Testis (tissue), 3 donors: ENCODE data around the gene SARDH. TPM values are rescaled to one million over a fixed set of nuclear protein-coding genes. Genes with fewer than 3 reads are reported as not detected.

ENCODE experiments used
- DNase-seq: peaks from one replicate; pipeline ENCODE4 v3.0.0-alpha.2; 2019
- H3K27ac ChIP-seq, 2 donors: fragments of 200-600 bp; sonication (generic); one replicate each; pipeline ENCODE4 v1.5.1; 2019
- H3K27me3 ChIP-seq: fragments of 200-600 bp; sonication (generic); one replicate; pipeline ENCODE4 v1.5.1; 2019
- H3K36me3 ChIP-seq: fragments of 200-600 bp; sonication (generic); one replicate; pipeline ENCODE4 v1.5.1; 2017; ENCODE audit warnings: low read depth; ENCODE audit errors: missing control alignments
- H3K4me1 ChIP-seq: fragments of 200-600 bp; sonication (generic); one replicate; pipeline ENCODE4 v1.5.1; 2019
- H3K4me3 ChIP-seq, 2 donors: fragments of 200-600 bp; sonication (generic); one replicate each; pipeline ENCODE4 v1.5.1; 2017 to 2019
- H3K9me3 ChIP-seq: fragments of 200-600 bp; sonication (generic); one replicate; pipeline ENCODE4 v1.5.1; 2017
- POLR2A ChIP-seq: fragments of 450-650 bp; IDR thresholded peaks from one replicate; pipeline ENCODE4 v1.6.1; 2017; ENCODE audit warnings: antibody characterized with exemption, mild to moderate bottlenecking, moderate library complexity
- WGBS, 2 donors: methylation state at CpG; one replicate each; pipeline ENCODE4 v1.1.5; 2018; 5-methylcytosine and 5-hydroxymethylcytosine counted together
- intact Hi-C: fragments of 100-400 bp; cut with DNase I; formaldehyde crosslinking; loops from one replicate; pipeline ENCODE4 v1.15.1; 2023; ENCODE audit warnings: low total_unique reads
- polyA plus RNA-seq: library from polyadenylated mRNA; stranded (reverse); fragments of 350-450 nt; fragmentation: Illumina TruSeq; extraction: RNeasy Lipid Tissue Mini Kit (QIAGEN cat#74804); gene quantifications from one replicate; pipeline ENCODE4 v1.2.3, GENCODE V29; 2014; ENCODE audit warnings: low read depth, low replicate concordance; ENCODE audit not compliant: insufficient read depth
- total RNA-seq, 2 donors: library from RNA; depleted of rRNA; stranded (reverse); fragments of >200 nt; gene quantifications; one replicate each; pipeline ENCODE4 v1.2.3, GENCODE V29; 2016
- TF ChIP-seq, protein P1 (sequence below), 3 experiments: fragments of 450-650 bp in 2 of 3; fragments of 200-600 bp in 1 of 3; sonication (generic) in 1 of 3; IDR thresholded peaks; one replicate each; pipeline ENCODE4 v1.5.1; 2016 to 2019; ENCODE audit warnings: antibody characterized with exemption in 3 of 3, mild to moderate bottlenecking in 2 of 3, moderate library complexity in 1 of 3

Gene SARDH
- total and polyA plus RNA-seq, 3 donors from 2014 or later = 2.6 to 7.2 (median 5.1) TPM

DNA sequence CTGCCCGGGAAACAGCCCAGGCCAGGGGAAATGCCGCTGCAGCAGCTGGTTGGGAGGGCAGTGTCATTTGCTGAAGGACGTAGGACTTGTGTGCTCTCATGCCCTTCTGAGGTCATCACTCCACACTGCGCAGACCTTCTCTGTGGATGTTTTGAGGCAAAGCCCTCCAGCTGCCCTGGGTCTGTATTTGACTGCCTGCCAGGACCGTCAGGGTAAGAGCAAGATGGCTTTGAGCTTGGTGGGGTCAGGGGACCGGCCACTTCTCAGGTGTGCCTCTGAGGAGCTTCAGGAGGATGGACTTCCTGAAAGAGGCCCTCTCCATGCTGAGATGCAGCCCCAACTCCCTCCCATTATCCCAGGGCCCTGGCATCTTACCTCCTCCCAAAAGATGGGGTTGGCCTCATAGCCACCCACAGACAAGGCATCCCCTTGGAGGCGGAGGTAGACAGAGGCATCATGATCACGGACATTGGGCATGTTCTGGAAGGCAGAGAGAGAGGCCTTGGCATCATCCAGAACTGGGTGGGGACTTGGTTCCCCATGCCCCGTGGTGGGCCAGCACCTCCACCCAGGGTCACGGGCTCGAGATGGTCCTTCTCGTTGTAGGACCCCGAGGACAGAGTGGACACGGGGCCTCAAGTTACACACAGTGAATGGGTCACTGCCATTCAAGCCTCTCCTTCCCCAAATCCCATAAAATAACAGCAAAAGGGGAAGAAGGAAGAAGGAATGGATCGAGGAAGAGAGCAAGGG lies 19.4 kb downstream of the SARDH start:
- TF ChIP-seq, protein P1, sequence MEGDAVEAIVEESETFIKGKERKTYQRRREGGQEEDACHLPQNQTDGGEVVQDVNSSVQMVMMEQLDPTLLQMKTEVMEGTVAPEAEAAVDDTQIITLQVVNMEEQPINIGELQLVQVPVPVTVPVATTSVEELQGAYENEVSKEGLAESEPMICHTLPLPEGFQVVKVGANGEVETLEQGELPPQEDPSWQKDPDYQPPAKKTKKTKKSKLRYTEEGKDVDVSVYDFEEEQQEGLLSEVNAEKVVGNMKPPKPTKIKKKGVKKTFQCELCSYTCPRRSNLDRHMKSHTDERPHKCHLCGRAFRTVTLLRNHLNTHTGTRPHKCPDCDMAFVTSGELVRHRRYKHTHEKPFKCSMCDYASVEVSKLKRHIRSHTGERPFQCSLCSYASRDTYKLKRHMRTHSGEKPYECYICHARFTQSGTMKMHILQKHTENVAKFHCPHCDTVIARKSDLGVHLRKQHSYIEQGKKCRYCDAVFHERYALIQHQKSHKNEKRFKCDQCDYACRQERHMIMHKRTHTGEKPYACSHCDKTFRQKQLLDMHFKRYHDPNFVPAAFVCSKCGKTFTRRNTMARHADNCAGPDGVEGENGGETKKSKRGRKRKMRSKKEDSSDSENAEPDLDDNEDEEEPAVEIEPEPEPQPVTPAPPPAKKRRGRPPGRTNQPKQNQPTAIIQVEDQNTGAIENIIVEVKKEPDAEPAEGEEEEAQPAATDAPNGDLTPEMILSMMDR (IDR thresholded peaks at IDR 0.05) = no peak
- TF ChIP-seq POLR2A = no peak
- no peaks in the 10 kb centered on the region for H3K9me3 ChIP-seq
- intact Hi-C loops = no loop called here
- DNase-seq = no peak
- H3K36me3 ChIP-seq = no peaks in the 10 kb centered on the region
- WGBS, 2 donors = 95 to 98% methylated on average over 12 to 15 of the region's 15 CpGs
- H3K4me3 ChIP-seq = no peak overlapping the region
- no peaks in the 10 kb centered on the region for H3K27me3 ChIP-seq
- no peak overlapping the region for H3K27ac ChIP-seq
- H3K4me1 ChIP-seq = peaks cover 14% of the 10 kb centered on the region

DNA sequence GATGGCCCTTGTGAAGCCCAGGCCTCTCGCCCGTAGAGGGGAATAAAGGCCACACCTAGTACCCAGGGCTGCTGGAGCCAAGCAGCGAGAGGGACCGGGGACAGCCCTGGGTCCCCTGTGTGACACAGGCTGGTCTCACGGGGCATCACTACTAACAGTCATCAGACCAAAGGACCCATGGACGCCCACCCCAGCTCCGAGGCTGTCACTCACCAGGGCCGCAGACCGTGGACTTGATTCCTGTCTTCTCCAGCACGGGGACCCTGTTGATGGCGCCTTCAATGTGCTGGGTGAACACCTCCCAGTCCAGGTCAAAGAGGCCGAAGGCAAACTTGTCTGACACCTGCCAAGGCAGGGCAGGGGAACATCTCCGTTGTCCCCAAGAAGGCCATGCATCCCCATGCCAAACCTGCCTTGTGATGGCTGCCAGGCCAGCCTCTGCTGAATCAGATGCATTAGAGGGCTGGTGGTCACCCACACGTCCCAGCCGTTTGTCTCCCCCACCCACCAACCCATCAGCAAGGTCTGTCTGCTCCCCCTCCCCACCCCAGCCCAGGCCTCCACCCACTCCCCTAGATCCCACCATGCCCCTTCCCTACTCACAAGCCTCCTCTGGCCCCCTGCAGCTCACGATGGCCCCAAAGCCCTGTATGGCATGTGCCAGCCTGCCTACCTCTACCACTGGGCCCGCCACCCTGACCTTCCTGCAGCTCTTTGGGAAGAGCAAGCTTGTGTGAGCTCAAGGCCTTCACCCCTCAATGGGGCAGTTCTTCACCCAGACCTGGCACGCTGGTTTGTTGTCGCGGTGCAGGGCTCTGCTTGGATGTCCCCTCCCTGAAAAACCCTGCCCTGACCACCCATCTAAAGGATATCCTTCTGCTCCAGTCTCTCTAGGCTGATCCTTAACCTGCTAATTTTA lies 20.8 kb downstream of the SARDH start:
- TF ChIP-seq POLR2A = no peak
- TF ChIP-seq, protein P1 (IDR thresholded peaks at IDR 0.05) = no peak
- H3K9me3 ChIP-seq = no peaks in the 10 kb centered on the region
- peaks cover 14% of the 10 kb centered on the region for H3K4me1 ChIP-seq
- DNase-seq = no peak
- 88 to 98% methylated on average over 15 to 20 of the region's 20 CpGs for WGBS, 2 donors
- H3K4me3 ChIP-seq = no peak overlapping the region
- H3K27me3 ChIP-seq = no peaks in the 10 kb centered on the region
- intact Hi-C loops = no loop called here
- no peak overlapping the region for H3K27ac ChIP-seq
- no peaks in the 10 kb centered on the region for H3K36me3 ChIP-seq

DNA sequence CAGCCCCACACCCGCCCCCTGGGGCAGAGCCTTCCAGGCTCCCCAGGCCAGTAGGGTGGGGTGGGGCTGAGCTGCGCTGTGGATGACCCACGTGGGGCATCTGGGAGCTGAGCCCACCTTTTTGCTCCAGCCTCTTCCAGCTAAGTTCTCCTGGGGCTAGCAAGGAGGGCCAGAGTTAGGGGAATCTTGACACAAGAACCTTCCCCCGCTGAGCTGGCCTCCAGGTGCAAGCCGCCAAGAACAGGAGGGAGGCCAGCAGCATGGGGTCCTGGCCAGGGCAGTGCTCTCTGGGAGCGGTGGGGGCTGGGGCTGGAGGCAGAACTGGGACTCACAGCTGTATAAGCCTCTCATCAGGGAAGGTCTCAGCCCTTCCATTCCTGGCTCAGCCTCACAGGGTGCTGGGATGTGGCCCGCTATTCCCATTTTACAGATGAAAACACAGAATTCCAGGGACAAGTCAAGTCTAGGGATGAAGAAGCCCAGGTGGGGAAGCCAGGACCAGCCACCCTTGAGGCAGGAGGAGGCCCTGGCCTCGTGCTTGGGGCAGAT lies 21.5 kb downstream of the SARDH start:
- Histone ChIP-seq H3K9me3 (no peaks in the 10 kb centered on the region), H3K27me3 (no peaks in the 10 kb centered on the region), H3K4me3 (no peak overlapping the region), H3K36me3 (no peaks in the 10 kb centered on the region), H3K27ac (no peak overlapping the region), H3K4me1 (peaks cover 14% of the 10 kb centered on the region)
- DNase-seq = peak; percentile 60
- 75 to 79% methylated on average over 7 to 8 of the region's 8 CpGs for WGBS, 2 donors
- TF ChIP-seq, protein P1 (IDR thresholded peaks at IDR 0.05) = no peak
- TF ChIP-seq POLR2A = no peak
- intact Hi-C loops = no loop called here

DNA sequence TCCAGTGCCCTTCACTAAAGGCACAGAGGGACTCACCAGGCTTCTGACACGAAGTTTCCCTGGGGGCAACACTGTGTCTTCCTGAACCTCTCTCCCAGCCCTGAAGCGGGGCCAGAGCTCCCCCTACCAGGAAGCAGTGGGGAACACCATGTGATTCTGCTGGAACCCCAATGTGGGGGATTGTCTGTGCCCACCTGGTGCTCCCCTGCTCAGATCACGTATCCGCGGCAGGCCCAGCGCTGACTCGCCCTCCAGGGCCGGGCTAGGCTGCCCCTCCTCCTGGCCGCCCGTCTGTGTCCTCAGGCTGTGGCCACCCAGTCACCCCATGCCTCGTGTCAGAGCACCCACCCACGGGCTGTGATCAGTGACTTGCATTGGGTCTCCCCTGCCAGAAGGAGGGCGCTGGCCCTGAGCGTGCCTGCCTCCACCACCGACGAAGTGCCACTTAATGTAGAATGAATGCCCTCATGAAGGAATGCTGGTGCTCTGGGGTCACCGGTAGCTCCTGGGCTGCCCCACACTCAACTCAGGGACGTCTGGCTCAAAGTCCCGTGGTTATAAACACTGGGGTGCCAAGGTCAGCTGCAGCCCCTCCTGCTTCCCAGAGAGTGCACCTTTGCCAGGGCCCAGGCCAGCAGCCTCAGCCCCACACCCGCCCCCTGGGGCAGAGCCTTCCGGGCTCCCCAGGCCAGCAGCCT lies 22.1 kb downstream of the SARDH start:
- peaks cover 14% of the 10 kb centered on the region for H3K4me1 ChIP-seq
- H3K27me3 ChIP-seq = no peaks in the 10 kb centered on the region
- no peaks in the 10 kb centered on the region for H3K9me3 ChIP-seq
- DNase-seq = no peak
- TF ChIP-seq POLR2A = no peak
- TF ChIP-seq, protein P1 (IDR thresholded peaks at IDR 0.05) = peak; percentile 23 to 25 (median 24)
- no peak overlapping the region for H3K4me3 ChIP-seq
- H3K27ac ChIP-seq = no peak overlapping the region
- intact Hi-C loops = no loop called here
- H3K36me3 ChIP-seq = no peaks in the 10 kb centered on the region
- WGBS, 2 donors = 36 to 63% methylated on average over 7 to 21 of the region's 21 CpGs
